Astrocyte (in vitro differentiated cells and primary cell): ENCODE results near the gene ASIC3. TPM values are rescaled to one million over a fixed set of nuclear protein-coding genes. Genes with fewer than 3 reads are reported as not detected.
"Not testable (repeated sequence)": the region's sequence is repeated elsewhere in the genome, so short reads cannot be mapped to it uniquely, and the experiment has no call there.

Experiments used
- DNase-seq: peaks from one replicate; pipeline ENCODE4 v3.0.0-alpha.2; 2010; ENCODE audit warnings: low read depth
- FAIRE-seq: peaks from 2 replicates; lab custom pipeline; 2011; peaks lifted over from hg19 to GRCh38; lab: Jason Lieb, UNC
- H2AFZ ChIP-seq: 2 replicates; pipeline ENCODE4 v1.6.0; 2012; ENCODE audit warnings: low read depth, low read length, inconsistent platforms
- H3K27ac ChIP-seq: 2 replicates; pipeline ENCODE4 v1.5.1; 2011; ENCODE audit warnings: low read depth, low read length, inconsistent platforms
- H3K27me3 ChIP-seq: 2 replicates; pipeline ENCODE4 v1.6.0; 2011; ENCODE audit warnings: low read length, inconsistent platforms; ENCODE audit not compliant: insufficient read depth
- H3K36me3 ChIP-seq: 2 replicates; pipeline ENCODE4 v1.5.1; 2011; ENCODE audit warnings: low read length, inconsistent platforms; ENCODE audit not compliant: insufficient read depth
- H3K4me1 ChIP-seq: 2 replicates; pipeline ENCODE4 v1.5.1; 2011; ENCODE audit warnings: low read length, inconsistent platforms; ENCODE audit not compliant: insufficient read depth
- H3K4me2 ChIP-seq: 2 replicates; pipeline ENCODE4 v1.6.0; 2012; ENCODE audit warnings: low read length, inconsistent platforms
- H3K4me3 ChIP-seq: 2 replicates; pipeline ENCODE4 v1.5.1; 2011; ENCODE audit warnings: low read depth, mild to moderate bottlenecking, low read length, inconsistent platforms; ENCODE audit not compliant: insufficient read depth
- H3K79me2 ChIP-seq: 2 replicates; pipeline ENCODE4 v1.6.0; 2012; ENCODE audit warnings: mild to moderate bottlenecking, low read length, inconsistent platforms; ENCODE audit not compliant: insufficient read depth
- H3K9ac ChIP-seq: 2 replicates; pipeline ENCODE4 v1.6.0; 2012; ENCODE audit warnings: mild to moderate bottlenecking, low read length, inconsistent platforms
- H3K9me3 ChIP-seq: 2 replicates; pipeline ENCODE4 v1.5.1; 2012; ENCODE audit warnings: low read depth, mild to moderate bottlenecking, low read length, inconsistent platforms; ENCODE audit not compliant: insufficient read depth
- H4K20me1 ChIP-seq: 2 replicates; pipeline ENCODE4 v1.6.0; 2012; ENCODE audit warnings: low read length, inconsistent platforms; ENCODE audit not compliant: insufficient read depth
- H3K27ac Mint-ChIP-seq: one replicate; pipeline ENCODE4 v1.8.0; 2021; ENCODE audit warnings: mild to moderate bottlenecking, mixed read lengths; ENCODE audit not compliant: unreplicated experiment
- H3K27me3 Mint-ChIP-seq: one replicate; pipeline ENCODE4 v1.8.0; 2021; ENCODE audit warnings: low read depth, mixed read lengths; ENCODE audit not compliant: unreplicated experiment
- H3K36me3 Mint-ChIP-seq: one replicate; pipeline ENCODE4 v1.8.0; 2021; ENCODE audit warnings: low read depth, mixed read lengths; ENCODE audit not compliant: unreplicated experiment
- H3K4me1 Mint-ChIP-seq: one replicate; pipeline ENCODE4 v1.8.0; 2021; ENCODE audit warnings: low read depth, mixed read lengths; ENCODE audit not compliant: unreplicated experiment
- H3K4me3 Mint-ChIP-seq: one replicate; pipeline ENCODE4 v1.8.0; 2021; ENCODE audit warnings: mild to moderate bottlenecking, moderate library complexity, mixed read lengths; ENCODE audit not compliant: unreplicated experiment
- H3K9me3 Mint-ChIP-seq: one replicate; pipeline ENCODE4 v1.8.0; 2021; ENCODE audit warnings: mild to moderate bottlenecking, mixed read lengths; ENCODE audit not compliant: unreplicated experiment
- CTCF ChIP-seq: IDR thresholded peaks from 2 replicates; pipeline ENCODE4 v1.5.1; 2011; ENCODE audit warnings: low read depth, mild to moderate bottlenecking, inconsistent platforms, low read length, moderate library complexity; ENCODE audit not compliant: insufficient read depth
- EZH2 ChIP-seq: IDR thresholded peaks from 2 replicates; pipeline ENCODE4 v1.6.1; 2012; ENCODE audit warnings: mild to moderate bottlenecking, low read length, inconsistent platforms; ENCODE audit not compliant: insufficient read depth
- total RNA-seq: library from RNA; stranded (reverse); gene quantifications from 2 replicates; pipeline ENCODE4 v1.2.1, GENCODE V29; 2021

Gene ASIC3
- total RNA-seq, 1 donor from 2014 or later: 3.9 TPM

GRCh38 chr7:151010307-151011096 lies 37.8 kb upstream of the ASIC3 start:
- TF ChIP-seq EZH2: no peak
- TF ChIP-seq CTCF: no peak

GRCh38 chr7:151011097-151011409 lies 37.3 kb upstream of the ASIC3 start:
- DNase-seq (no peak), FAIRE-seq (no peak)
- Mint-ChIP-seq H3K4me3 (peak overlapping the region; percentile 71), H3K4me1 (peaks cover 15% of the 10 kb centered on the region), H3K36me3 (peaks cover 12% of the 10 kb centered on the region), H3K27ac (no peak overlapping the region), H3K9me3 (peaks cover 2% of the 10 kb centered on the region), H3K27me3 (peaks cover 36% of the 10 kb centered on the region)
- H3K4me3 ChIP-seq: no peak overlapping the region
- TF ChIP-seq CTCF: no peak
- no peak for TF ChIP-seq EZH2
- H2AFZ ChIP-seq: no peak overlapping the region
- H3K4me1 ChIP-seq: peaks cover 13% of the 10 kb centered on the region
- peaks cover 7% of the 10 kb centered on the region for H3K27me3 ChIP-seq
- no peaks in the 10 kb centered on the region for H3K79me2 ChIP-seq
- no peak overlapping the region for H3K27ac ChIP-seq
- H3K4me2 ChIP-seq: peak overlapping the region; percentile 50
- H3K9ac ChIP-seq: no peak overlapping the region
- no peaks in the 10 kb centered on the region for H3K36me3 ChIP-seq
- no peaks in the 10 kb centered on the region for H3K9me3 ChIP-seq
- no peaks in the 10 kb centered on the region for H4K20me1 ChIP-seq

More at GRCh38 chr7:151010307-151011096, 37.8 kb upstream of the ASIC3 start:
- DNase-seq (no peak), FAIRE-seq (no peak)
- Histone ChIP-seq H3K4me3 (no peak overlapping the region), H3K36me3 (no peaks in the 10 kb centered on the region), H3K9ac (no peak overlapping the region), H3K4me1 (peaks cover 13% of the 10 kb centered on the region), H3K27ac (no peak overlapping the region), H3K9me3 (no peaks in the 10 kb centered on the region), H3K4me2 (peak overlapping the region; percentile 50), H3K79me2 (no peaks in the 10 kb centered on the region), H3K27me3 (peaks cover 7% of the 10 kb centered on the region), H2AFZ (peak overlapping the region; percentile 51), H4K20me1 (no peaks in the 10 kb centered on the region)
- peaks cover 11% of the 10 kb centered on the region for H3K36me3 Mint-ChIP-seq
- no peak overlapping the region for H3K27ac Mint-ChIP-seq
- peaks cover 15% of the 10 kb centered on the region for H3K4me1 Mint-ChIP-seq
- peak overlapping the region; percentile 71 for H3K4me3 Mint-ChIP-seq
- peaks cover 2% of the 10 kb centered on the region for H3K9me3 Mint-ChIP-seq
- peaks cover 38% of the 10 kb centered on the region for H3K27me3 Mint-ChIP-seq

GRCh38 chr7:151011616-151012015 lies 36.7 kb upstream of the ASIC3 start:
- Mint-ChIP-seq H3K36me3 (peaks cover 12% of the 10 kb centered on the region), H3K4me1 (peaks cover 15% of the 10 kb centered on the region), H3K27me3 (peaks cover 37% of the 10 kb centered on the region), H3K4me3 (peak overlapping the region; percentile 4)
- not testable (repeated sequence) for H3K27ac ChIP-seq, DNase-seq, H2AFZ ChIP-seq, H3K4me3 ChIP-seq, H3K36me3 ChIP-seq, H3K27ac Mint-ChIP-seq, H3K79me2 ChIP-seq, H3K9me3 ChIP-seq, H3K4me2 ChIP-seq, H3K9me3 Mint-ChIP-seq, H3K27me3 ChIP-seq, H4K20me1 ChIP-seq, H3K9ac ChIP-seq, FAIRE-seq
- peaks cover 13% of the 10 kb centered on the region for H3K4me1 ChIP-seq
